ENCODE results near the gene DBNDD2.

GRCh38 chr20:45436732-45437485 is 28.8 kb downstream of the DBNDD2 start:
- TF ChIP-seq ZNF48 (tag by site-specific recombination; IDR thresholded peaks at IDR 0.05) = no peak
- peak; percentile 79 for TF ChIP-seq PATZ1 (tag by site-specific recombination; IDR thresholded peaks at IDR 0.05)
- TF ChIP-seq, protein P1, sequence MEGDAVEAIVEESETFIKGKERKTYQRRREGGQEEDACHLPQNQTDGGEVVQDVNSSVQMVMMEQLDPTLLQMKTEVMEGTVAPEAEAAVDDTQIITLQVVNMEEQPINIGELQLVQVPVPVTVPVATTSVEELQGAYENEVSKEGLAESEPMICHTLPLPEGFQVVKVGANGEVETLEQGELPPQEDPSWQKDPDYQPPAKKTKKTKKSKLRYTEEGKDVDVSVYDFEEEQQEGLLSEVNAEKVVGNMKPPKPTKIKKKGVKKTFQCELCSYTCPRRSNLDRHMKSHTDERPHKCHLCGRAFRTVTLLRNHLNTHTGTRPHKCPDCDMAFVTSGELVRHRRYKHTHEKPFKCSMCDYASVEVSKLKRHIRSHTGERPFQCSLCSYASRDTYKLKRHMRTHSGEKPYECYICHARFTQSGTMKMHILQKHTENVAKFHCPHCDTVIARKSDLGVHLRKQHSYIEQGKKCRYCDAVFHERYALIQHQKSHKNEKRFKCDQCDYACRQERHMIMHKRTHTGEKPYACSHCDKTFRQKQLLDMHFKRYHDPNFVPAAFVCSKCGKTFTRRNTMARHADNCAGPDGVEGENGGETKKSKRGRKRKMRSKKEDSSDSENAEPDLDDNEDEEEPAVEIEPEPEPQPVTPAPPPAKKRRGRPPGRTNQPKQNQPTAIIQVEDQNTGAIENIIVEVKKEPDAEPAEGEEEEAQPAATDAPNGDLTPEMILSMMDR (tag by site-specific recombination; IDR thresholded peaks at IDR 0.05) = peak; percentile 97
- TF ChIP-seq, protein P2, sequence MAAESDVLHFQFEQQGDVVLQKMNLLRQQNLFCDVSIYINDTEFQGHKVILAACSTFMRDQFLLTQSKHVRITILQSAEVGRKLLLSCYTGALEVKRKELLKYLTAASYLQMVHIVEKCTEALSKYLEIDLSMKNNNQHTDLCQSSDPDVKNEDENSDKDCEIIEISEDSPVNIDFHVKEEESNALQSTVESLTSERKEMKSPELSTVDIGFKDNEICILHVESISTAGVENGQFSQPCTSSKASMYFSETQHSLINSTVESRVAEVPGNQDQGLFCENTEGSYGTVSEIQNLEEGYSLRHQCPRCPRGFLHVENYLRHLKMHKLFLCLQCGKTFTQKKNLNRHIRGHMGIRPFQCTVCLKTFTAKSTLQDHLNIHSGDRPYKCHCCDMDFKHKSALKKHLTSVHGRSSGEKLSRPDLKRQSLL (tag by site-specific recombination; IDR thresholded peaks at IDR 0.05) = no peak
- no peak for TF ChIP-seq ZNF148 (tag by site-specific recombination; IDR thresholded peaks at IDR 0.05; ENCODE audit: borderline replicate concordance)
- TF ChIP-seq ZNF658 (tag by site-specific recombination; IDR thresholded peaks at IDR 0.05) = no peak
- no peak for TF ChIP-seq ZNF776 (tag by site-specific recombination; IDR thresholded peaks at IDR 0.05; ENCODE audit: borderline replicate concordance)
- TF ChIP-seq ELK4 (IDR thresholded peaks at IDR 0.05; ENCODE audit: borderline replicate concordance, low read depth, low read length) = no peak
- peak; percentile 92 for TF ChIP-seq ZBTB8A (tag by site-specific recombination; IDR thresholded peaks at IDR 0.05)
- TF ChIP-seq ZNF37A (tag by site-specific recombination; IDR thresholded peaks at IDR 0.05) = no peak
- TF ChIP-seq ZNF837 (tag by site-specific recombination; IDR thresholded peaks at IDR 0.05) = no peak

Data from HEK293 (cell line).